GM23338 (cell line): ENCODE data around the gene ITIH4. TPM values are rescaled to one million over a fixed set of nuclear protein-coding genes. Genes with fewer than 3 reads are reported as not detected.

Experiments
- ATAC-seq: fragments of 200-7000 bp; cut with Tn5 transposase; 3 replicates; pipeline ENCODE4 v1.9.1; 2020
- DNase-seq: peaks from one replicate; pipeline ENCODE4 v3.0.0-alpha.2; 2015; ENCODE audit warnings: low spot score
- H2AFZ ChIP-seq: fragments of 200-600 bp; sonication (generic); 2 replicates; pipeline ENCODE4 v1.8.0; 2016; ENCODE audit warnings: antibody characterized with exemption, mild to moderate bottlenecking, moderate library complexity
- H3F3A ChIP-seq: fragments of 200-600 bp; sonication (generic); replicated peaks from 2 replicates; pipeline ENCODE4 v1.8.0; 2017; ENCODE audit warnings: antibody characterized with exemption, mixed run types, low read depth
- H3K27ac ChIP-seq: fragments of 200-600 bp; sonication (generic); 2 replicates; pipeline ENCODE4 v1.6.1; 2016; ENCODE audit warnings: low read depth
- H3K27me3 ChIP-seq: fragments of 200-600 bp; sonication (generic); 2 replicates; pipeline ENCODE4 v1.8.0; 2016; ENCODE audit warnings: mild to moderate bottlenecking, mixed run types, moderate library complexity; ENCODE audit not compliant: insufficient read depth
- H3K36me3 ChIP-seq: fragments of 200-600 bp; sonication (generic); 2 replicates; pipeline ENCODE4 v1.8.0; 2016; ENCODE audit warnings: mild to moderate bottlenecking; ENCODE audit not compliant: insufficient read depth
- H3K4me1 ChIP-seq: fragments of 200-600 bp; sonication (generic); 2 replicates; pipeline ENCODE4 v1.8.0; 2016; ENCODE audit warnings: mild to moderate bottlenecking, moderate library complexity; ENCODE audit not compliant: insufficient read depth
- H3K4me2 ChIP-seq: fragments of 200-600 bp; sonication (generic); 2 replicates; pipeline ENCODE4 v1.7.1; 2017; ENCODE audit warnings: mixed run types
- H3K4me3 ChIP-seq: fragments of 200-600 bp; sonication (generic); 2 replicates; pipeline ENCODE4 v1.6.1; 2016; ENCODE audit warnings: mixed run types
- H3K79me2 ChIP-seq: fragments of 200-600 bp; sonication (generic); replicated peaks from 2 replicates; pipeline ENCODE4 v1.8.0; 2017; ENCODE audit warnings: mild to moderate bottlenecking; ENCODE audit not compliant: insufficient read depth
- H3K9me2 ChIP-seq: fragments of 200-600 bp; sonication (generic); 2 replicates; pipeline ENCODE4 v1.8.0; 2017; ENCODE audit not compliant: insufficient read depth
- H4K20me1 ChIP-seq: fragments of 200-600 bp; sonication (generic); replicated peaks from 2 replicates; pipeline ENCODE4 v1.8.0; 2017; ENCODE audit warnings: mild to moderate bottlenecking; ENCODE audit not compliant: insufficient read depth
- H3K27ac Mint-ChIP-seq: 2 replicates; pipeline ENCODE4 v1.8.0; 2020; ENCODE audit warnings: inconsistent platforms, mild to moderate bottlenecking, moderate library complexity, mixed read lengths
- H3K27me3 Mint-ChIP-seq: 3 replicates; pipeline ENCODE4 v1.8.0; 2022; ENCODE audit warnings: low read depth, mild to moderate bottlenecking, moderate library complexity, mixed read lengths, inconsistent platforms; ENCODE audit not compliant: insufficient read depth, poor library complexity
- H3K36me3 Mint-ChIP-seq: 3 replicates; pipeline ENCODE4 v1.8.0; 2021; ENCODE audit warnings: low read depth, mild to moderate bottlenecking, inconsistent platforms, moderate library complexity, mixed read lengths
- H3K4me1 Mint-ChIP-seq: 3 replicates; pipeline ENCODE4 v1.8.0; 2020; ENCODE audit warnings: mild to moderate bottlenecking, inconsistent platforms, mixed read lengths
- H3K4me3 Mint-ChIP-seq: 3 replicates; pipeline ENCODE4 v1.8.0; 2021; ENCODE audit warnings: moderate library complexity, mild to moderate bottlenecking, inconsistent platforms, mixed read lengths
- H3K9me3 Mint-ChIP-seq: 3 replicates; pipeline ENCODE4 v1.8.0; 2020; ENCODE audit warnings: moderate library complexity, mild to moderate bottlenecking, inconsistent platforms, mixed read lengths
- CREB1 ChIP-seq: fragments of 250-450 bp; sonication (Bioruptor Pico); IDR thresholded peaks from 2 replicates; pipeline ENCODE4 v1.5.0; 2020; ENCODE audit warnings: low read depth, mild to moderate bottlenecking, moderate library complexity
- ETS1 ChIP-seq: IDR thresholded peaks from 2 replicates; pipeline ENCODE4 v1.6.1; 2016; ENCODE audit warnings: antibody characterized with exemption
- EZH2 ChIP-seq: fragments of 200-600 bp; sonication (generic); IDR thresholded peaks from one replicate; pipeline ENCODE4 v1.8.0; 2017; ENCODE audit warnings: antibody characterized with exemption, mild to moderate bottlenecking, low read depth; ENCODE audit not compliant: unreplicated experiment
- EZH2phosphoT487 ChIP-seq: fragments of 200-600 bp; sonication (generic); IDR thresholded peaks from one replicate; pipeline ENCODE4 v1.8.1; 2018; ENCODE audit warnings: antibody characterized with exemption; ENCODE audit not compliant: unreplicated experiment
- JUNB ChIP-seq: IDR thresholded peaks from one replicate; pipeline ENCODE4 v1.6.1; 2016; ENCODE audit warnings: antibody characterized with exemption; ENCODE audit not compliant: unreplicated experiment
- NANOG ChIP-seq: IDR thresholded peaks from 2 replicates; pipeline ENCODE4 v1.6.1; 2016; ENCODE audit warnings: antibody characterized with exemption, borderline replicate concordance
- POLR2AphosphoS5 ChIP-seq: IDR thresholded peaks from 2 replicates; pipeline ENCODE4 v1.6.1; 2016; ENCODE audit warnings: antibody characterized with exemption, low read depth
- STAT1 ChIP-seq: IDR thresholded peaks from one replicate; pipeline ENCODE4 v1.6.1; 2016; ENCODE audit warnings: antibody characterized with exemption; ENCODE audit not compliant: unreplicated experiment
- ZNF114 ChIP-seq: fragments of 250-450 bp; sonication (Bioruptor Pico); IDR thresholded peaks from 2 replicates; pipeline ENCODE4 v1.5.0; 2020; ENCODE audit warnings: mild to moderate bottlenecking, moderate library complexity
- ZNF331 ChIP-seq: fragments of 250-450 bp; sonication (Bioruptor Pico); IDR thresholded peaks from 2 replicates; pipeline ENCODE4 v1.5.0; 2020; ENCODE audit warnings: low read depth, mild to moderate bottlenecking, moderate library complexity
- polyA plus RNA-seq: library from polyadenylated mRNA; unstranded; fragments of >200 nt; fragmentation: Nextera tagmentation; extraction: Ambion mirVana; gene quantifications from 2 replicates; pipeline ENCODE4 v1.2.1, GENCODE V29; 2016
- total RNA-seq: library from RNA; depleted of rRNA; stranded (reverse); fragments of >200 nt; shearing (Covaris generic); gene quantifications from 2 replicates; pipeline ENCODE4 v1.2.3, GENCODE V29; 2014
- TF ChIP-seq, protein P1 (sequence below), 2 experiments: fragments of 200-600 bp in 1 of 2; sonication (generic) in 1 of 2; conservative IDR thresholded peaks; 2 replicates each; pipeline versions ENCODE4 v1.5.1 to v1.6.1; 2016 to 2017; ENCODE audit warnings: antibody characterized with exemption in 2 of 2, low read depth in 2 of 2, mild to moderate bottlenecking in 2 of 2, moderate library complexity in 1 of 2
- TF ChIP-seq, protein P2 (sequence below): fragments of 250-450 bp; sonication (Bioruptor Pico); IDR thresholded peaks from 2 replicates; pipeline ENCODE4 v1.5.0; 2020; ENCODE audit warnings: mild to moderate bottlenecking, moderate library complexity
- TF ChIP-seq, protein P3 (sequence below): IDR thresholded peaks from one replicate; pipeline ENCODE4 v1.6.1; 2018; ENCODE audit warnings: antibody characterized with exemption; ENCODE audit not compliant: unreplicated experiment

The ITIH4 gene
- total and polyA plus RNA-seq, 2 experiments from 2014 or later: 0.82 to 1.4 TPM

- Histone ChIP-seq H3K79me2 (no peaks in the 10 kb centered on the region), H3K9me2 (0 out of 2 replicates have a peak, but pooled peaks cover 4% of the 10 kb centered on the region), H3K36me3 (no peaks in the 10 kb centered on the region), H2AFZ (no peak overlapping the region), H3K27me3 (no peaks in the 10 kb centered on the region), H3K4me2 (no peak overlapping the region), H3F3A (no peaks in the 10 kb centered on the region), H3K4me3 (no peak overlapping the region), H4K20me1 (no peaks in the 10 kb centered on the region), H3K27ac (no peak overlapping the region), H3K4me1 (no peaks in the 10 kb centered on the region)
- Mint-ChIP-seq H3K36me3 (no peaks in the 10 kb centered on the region), H3K9me3 (no peaks in the 10 kb centered on the region), H3K27me3 (peaks cover 9% of the 10 kb centered on the region), H3K4me1 (no peaks in the 10 kb centered on the region; the same call in 2 of the 3 replicates), H3K4me3 (no peak overlapping the region), H3K27ac (no peak overlapping the region)
- no peak for DNase-seq
- no peak for ATAC-seq
- no peak for TF ChIP-seq JUNB
- TF ChIP-seq, protein P1, sequence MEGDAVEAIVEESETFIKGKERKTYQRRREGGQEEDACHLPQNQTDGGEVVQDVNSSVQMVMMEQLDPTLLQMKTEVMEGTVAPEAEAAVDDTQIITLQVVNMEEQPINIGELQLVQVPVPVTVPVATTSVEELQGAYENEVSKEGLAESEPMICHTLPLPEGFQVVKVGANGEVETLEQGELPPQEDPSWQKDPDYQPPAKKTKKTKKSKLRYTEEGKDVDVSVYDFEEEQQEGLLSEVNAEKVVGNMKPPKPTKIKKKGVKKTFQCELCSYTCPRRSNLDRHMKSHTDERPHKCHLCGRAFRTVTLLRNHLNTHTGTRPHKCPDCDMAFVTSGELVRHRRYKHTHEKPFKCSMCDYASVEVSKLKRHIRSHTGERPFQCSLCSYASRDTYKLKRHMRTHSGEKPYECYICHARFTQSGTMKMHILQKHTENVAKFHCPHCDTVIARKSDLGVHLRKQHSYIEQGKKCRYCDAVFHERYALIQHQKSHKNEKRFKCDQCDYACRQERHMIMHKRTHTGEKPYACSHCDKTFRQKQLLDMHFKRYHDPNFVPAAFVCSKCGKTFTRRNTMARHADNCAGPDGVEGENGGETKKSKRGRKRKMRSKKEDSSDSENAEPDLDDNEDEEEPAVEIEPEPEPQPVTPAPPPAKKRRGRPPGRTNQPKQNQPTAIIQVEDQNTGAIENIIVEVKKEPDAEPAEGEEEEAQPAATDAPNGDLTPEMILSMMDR (conservative IDR thresholded peaks at IDR 0.05; ENCODE audit: low read depth in 2 of 2): no peak
- no peak for TF ChIP-seq EZH2
- no peak for TF ChIP-seq EZH2phosphoT487
- TF ChIP-seq STAT1: no peak
- TF ChIP-seq, protein P2, sequence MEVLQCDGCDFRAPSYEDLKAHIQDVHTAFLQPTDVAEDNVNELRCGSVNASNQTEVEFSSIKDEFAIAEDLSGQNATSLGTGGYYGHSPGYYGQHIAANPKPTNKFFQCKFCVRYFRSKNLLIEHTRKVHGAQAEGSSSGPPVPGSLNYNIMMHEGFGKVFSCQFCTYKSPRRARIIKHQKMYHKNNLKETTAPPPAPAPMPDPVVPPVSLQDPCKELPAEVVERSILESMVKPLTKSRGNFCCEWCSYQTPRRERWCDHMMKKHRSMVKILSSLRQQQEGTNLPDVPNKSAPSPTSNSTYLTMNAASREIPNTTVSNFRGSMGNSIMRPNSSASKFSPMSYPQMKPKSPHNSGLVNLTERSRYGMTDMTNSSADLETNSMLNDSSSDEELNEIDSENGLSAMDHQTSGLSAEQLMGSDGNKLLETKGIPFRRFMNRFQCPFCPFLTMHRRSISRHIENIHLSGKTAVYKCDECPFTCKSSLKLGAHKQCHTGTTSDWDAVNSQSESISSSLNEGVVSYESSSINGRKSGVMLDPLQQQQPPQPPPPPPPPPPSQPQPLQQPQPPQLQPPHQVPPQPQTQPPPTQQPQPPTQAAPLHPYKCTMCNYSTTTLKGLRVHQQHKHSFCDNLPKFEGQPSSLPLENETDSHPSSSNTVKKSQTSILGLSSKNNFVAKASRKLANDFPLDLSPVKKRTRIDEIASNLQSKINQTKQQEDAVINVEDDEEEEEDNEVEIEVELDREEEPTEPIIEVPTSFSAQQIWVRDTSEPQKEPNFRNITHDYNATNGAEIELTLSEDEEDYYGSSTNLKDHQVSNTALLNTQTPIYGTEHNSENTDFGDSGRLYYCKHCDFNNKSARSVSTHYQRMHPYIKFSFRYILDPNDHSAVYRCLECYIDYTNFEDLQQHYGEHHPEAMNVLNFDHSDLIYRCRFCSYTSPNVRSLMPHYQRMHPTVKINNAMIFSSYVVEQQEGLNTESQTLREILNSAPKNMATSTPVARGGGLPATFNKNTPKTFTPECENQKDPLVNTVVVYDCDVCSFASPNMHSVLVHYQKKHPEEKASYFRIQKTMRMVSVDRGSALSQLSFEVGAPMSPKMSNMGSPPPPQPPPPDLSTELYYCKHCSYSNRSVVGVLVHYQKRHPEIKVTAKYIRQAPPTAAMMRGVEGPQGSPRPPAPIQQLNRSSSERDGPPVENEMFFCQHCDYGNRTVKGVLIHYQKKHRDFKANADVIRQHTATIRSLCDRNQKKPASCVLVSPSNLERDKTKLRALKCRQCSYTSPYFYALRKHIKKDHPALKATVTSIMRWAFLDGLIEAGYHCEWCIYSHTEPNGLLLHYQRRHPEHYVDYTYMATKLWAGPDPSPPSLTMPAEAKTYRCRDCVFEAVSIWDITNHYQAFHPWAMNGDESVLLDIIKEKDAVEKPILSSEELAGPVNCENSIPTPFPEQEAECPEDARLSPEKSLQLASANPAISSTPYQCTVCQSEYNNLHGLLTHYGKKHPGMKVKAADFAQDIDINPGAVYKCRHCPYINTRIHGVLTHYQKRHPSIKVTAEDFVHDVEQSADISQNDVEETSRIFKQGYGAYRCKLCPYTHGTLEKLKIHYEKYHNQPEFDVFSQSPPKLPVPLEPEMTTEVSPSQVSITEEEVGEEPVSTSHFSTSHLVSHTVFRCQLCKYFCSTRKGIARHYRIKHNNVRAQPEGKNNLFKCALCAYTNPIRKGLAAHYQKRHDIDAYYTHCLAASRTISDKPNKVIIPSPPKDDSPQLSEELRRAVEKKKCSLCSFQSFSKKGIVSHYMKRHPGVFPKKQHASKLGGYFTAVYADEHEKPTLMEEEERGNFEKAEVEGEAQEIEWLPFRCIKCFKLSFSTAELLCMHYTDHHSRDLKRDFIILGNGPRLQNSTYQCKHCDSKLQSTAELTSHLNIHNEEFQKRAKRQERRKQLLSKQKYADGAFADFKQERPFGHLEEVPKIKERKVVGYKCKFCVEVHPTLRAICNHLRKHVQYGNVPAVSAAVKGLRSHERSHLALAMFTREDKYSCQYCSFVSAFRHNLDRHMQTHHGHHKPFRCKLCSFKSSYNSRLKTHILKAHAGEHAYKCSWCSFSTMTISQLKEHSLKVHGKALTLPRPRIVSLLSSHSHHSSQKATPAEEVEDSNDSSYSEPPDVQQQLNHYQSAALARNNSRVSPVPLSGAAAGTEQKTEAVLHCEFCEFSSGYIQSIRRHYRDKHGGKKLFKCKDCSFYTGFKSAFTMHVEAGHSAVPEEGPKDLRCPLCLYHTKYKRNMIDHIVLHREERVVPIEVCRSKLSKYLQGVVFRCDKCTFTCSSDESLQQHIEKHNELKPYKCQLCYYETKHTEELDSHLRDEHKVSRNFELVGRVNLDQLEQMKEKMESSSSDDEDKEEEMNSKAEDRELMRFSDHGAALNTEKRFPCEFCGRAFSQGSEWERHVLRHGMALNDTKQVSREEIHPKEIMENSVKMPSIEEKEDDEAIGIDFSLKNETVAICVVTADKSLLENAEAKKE: no peak
- TF ChIP-seq, protein P3, sequence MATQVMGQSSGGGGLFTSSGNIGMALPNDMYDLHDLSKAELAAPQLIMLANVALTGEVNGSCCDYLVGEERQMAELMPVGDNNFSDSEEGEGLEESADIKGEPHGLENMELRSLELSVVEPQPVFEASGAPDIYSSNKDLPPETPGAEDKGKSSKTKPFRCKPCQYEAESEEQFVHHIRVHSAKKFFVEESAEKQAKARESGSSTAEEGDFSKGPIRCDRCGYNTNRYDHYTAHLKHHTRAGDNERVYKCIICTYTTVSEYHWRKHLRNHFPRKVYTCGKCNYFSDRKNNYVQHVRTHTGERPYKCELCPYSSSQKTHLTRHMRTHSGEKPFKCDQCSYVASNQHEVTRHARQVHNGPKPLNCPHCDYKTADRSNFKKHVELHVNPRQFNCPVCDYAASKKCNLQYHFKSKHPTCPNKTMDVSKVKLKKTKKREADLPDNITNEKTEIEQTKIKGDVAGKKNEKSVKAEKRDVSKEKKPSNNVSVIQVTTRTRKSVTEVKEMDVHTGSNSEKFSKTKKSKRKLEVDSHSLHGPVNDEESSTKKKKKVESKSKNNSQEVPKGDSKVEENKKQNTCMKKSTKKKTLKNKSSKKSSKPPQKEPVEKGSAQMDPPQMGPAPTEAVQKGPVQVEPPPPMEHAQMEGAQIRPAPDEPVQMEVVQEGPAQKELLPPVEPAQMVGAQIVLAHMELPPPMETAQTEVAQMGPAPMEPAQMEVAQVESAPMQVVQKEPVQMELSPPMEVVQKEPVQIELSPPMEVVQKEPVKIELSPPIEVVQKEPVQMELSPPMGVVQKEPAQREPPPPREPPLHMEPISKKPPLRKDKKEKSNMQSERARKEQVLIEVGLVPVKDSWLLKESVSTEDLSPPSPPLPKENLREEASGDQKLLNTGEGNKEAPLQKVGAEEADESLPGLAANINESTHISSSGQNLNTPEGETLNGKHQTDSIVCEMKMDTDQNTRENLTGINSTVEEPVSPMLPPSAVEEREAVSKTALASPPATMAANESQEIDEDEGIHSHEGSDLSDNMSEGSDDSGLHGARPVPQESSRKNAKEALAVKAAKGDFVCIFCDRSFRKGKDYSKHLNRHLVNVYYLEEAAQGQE: no peak
- no peak for TF ChIP-seq ETS1
- TF ChIP-seq ZNF331 (CRISPR knock-in tag): no peak
- TF ChIP-seq CREB1 (CRISPR knock-in tag): no peak
- no peak for TF ChIP-seq POLR2AphosphoS5
- no peak for TF ChIP-seq ZNF114 (CRISPR knock-in tag)
- TF ChIP-seq NANOG: no peak
Observed at GRCh38 chr3:52810923-52811322, 19.5 kb downstream of the ITIH4 start.
